ENCODE results near the gene TUBAL3.

The TUBAL3 gene

GRCh38 chr10:5343561-5343960, 61.1 kb downstream of the TUBAL3 start:
- DNase-seq: no peak
